ENCODE data around the gene COG2. TPM values are rescaled to one million over a fixed set of nuclear protein-coding genes. Genes with fewer than 3 reads are reported as not detected.

Gene COG2
- total and polyA plus RNA-seq, 2 of the 8 experiments (the other 6 are each of a cell fraction or from before 2014, with no cell fraction given), result 10.3 to 36.7 TPM

GRCh38 chr1:230658691-230659090 lies 16.4 kb downstream of the COG2 start (continued):
- TF ChIP-seq RAD21 (IDR thresholded peaks at IDR 0.05 in 1 of 2, conservative IDR thresholded peaks at IDR 0.05 in 1 of 2; ENCODE audit: low read depth in 2 of 2, low read length in 2 of 2) (no peak), BRCA1 (IDR thresholded peaks at IDR 0.05; ENCODE audit: low read depth, low read length) (no peak), ASH2L (IDR thresholded peaks at IDR 0.05; ENCODE audit: low read length) (no peak), PHF8 (conservative IDR thresholded peaks at IDR 0.05; ENCODE audit: low read depth, low read length) (no peak), SP2 (IDR thresholded peaks at IDR 0.05; ENCODE audit: low read length) (no peak), ZNF274 (IDR thresholded peaks at IDR 0.05; ENCODE audit: borderline replicate concordance, extremely low read depth, low read length) (no peak), GABPA (IDR thresholded peaks at IDR 0.05; ENCODE audit: borderline replicate concordance, insufficient read depth, low read length) (no peak)

Data from H1 (cell line).